Measurements from ENCODE around the gene MAGI3.
"Not testable (repeated sequence)": the region's sequence is repeated elsewhere in the genome, so short reads cannot be mapped to it uniquely, and the experiment has no call there.

The MAGI3 gene

DNA sequence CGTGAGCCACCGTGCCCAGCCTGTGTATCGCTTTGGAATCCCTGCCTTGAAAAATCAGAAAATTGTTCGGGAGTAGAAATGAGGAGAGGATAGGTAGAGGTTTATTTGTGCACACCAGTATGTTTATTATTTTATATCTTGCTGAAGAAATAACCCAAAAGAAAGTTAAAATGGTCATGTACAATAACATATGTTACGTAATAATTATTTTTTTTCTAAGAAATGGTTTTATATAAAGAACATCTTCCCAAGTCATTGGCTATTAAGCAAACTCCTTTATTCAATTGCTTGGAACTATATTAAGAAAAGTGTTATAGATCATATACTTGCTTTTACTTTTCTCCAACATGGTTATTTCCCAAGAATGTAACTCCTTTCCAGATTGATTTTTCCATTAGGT lies 197.2 kb downstream of the MAGI3 start:
- no peak for DNase-seq

- DNase-seq: no peak
Measured at GRCh38 chr1:113592230-113592629, 201.9 kb downstream of the MAGI3 start.

GRCh38 chr1:113593550-113594297 lies 203.4 kb downstream of the MAGI3 start:
- no peak for DNase-seq

- not testable (repeated sequence) for DNase-seq
Measured at GRCh38 chr1:113604466-113604865, 214.2 kb downstream of the MAGI3 start.

- no peak for DNase-seq
Measured at GRCh38 chr1:113605146-113605545, 214.8 kb downstream of the MAGI3 start.

- no peak for DNase-seq
Measured at GRCh38 chr1:113608399-113608798, 218.1 kb downstream of the MAGI3 start.

DNA sequence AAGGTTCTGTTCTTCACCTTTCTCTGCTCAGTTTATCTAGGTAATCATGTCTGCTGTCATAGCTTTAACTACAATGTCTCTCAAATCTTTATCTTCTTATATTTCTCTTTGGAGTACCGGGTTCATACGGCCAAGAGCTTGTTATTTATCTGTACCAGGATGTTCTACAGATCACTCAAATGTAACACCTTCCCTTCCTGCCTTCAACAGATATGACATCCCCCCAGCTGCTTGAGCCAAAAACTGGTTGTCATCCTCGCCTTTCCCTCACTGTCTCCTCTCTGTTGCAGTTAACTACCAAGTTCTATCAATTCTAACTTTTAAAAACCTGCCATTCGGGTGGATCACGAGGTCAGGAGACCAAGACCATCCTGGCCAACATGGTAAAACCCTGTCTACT lies 220.1 kb downstream of the MAGI3 start:
- DNase-seq: no peak

- no peak for DNase-seq
Measured at GRCh38 chr1:113615425-113615824, 225.1 kb downstream of the MAGI3 start.

DNA sequence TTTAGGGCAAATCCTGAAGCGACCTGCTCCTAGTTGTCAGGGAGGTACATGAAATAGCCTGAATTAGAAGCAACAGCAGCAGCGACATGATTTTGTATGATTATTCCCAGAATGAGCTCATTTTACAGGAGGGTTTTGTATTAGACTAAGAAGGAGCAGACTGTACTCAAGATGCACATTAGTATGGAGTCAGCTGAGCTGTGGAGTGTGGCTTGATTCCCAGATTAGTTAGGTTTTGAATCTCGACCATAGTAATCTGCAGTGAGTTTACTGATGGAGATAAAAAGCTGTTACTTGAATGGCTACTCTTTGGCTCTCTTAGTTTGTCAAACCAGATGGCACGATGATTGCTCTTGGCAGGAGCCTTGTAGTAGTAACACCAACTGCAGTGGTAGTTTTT lies 225.8 kb downstream of the MAGI3 start:
- no peak for DNase-seq

- DNase-seq: no peak
Measured at GRCh38 chr1:113617438-113618141, 227.3 kb downstream of the MAGI3 start.

GRCh38 chr1:113628997-113629396 lies 238.7 kb downstream of the MAGI3 start:
- DNase-seq: no peak

- DNase-seq: no peak
Measured at GRCh38 chr1:113630340-113631327, 240.3 kb downstream of the MAGI3 start.

- DNase-seq: no peak
Measured at GRCh38 chr1:113641396-113641795, 251.1 kb downstream of the MAGI3 start.

- DNase-seq: no peak
Measured at GRCh38 chr1:113647164-113647563, 256.8 kb downstream of the MAGI3 start.

GRCh38 chr1:113648478-113648877 lies 258.2 kb downstream of the MAGI3 start:
- no peak for DNase-seq

DNA sequence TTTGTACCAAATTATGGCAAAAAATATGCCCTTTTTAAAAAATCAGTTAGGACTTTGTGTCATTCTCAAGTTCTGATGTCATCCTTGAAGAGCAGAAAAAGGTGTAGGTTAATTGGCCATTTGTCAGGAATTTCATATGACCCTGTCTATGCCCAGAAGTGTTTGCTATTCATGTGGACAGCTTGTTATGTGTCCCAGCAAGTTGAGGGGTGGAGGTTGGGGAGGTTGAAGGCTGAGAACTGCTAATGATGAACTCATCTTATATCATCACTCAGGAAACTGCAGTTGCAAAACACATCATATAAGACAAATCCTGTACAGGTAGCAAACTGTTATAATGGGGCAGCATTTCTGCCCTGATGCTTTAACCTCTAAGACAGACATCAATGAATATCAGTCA lies 262.5 kb downstream of the MAGI3 start:
- no peak for DNase-seq

DNA sequence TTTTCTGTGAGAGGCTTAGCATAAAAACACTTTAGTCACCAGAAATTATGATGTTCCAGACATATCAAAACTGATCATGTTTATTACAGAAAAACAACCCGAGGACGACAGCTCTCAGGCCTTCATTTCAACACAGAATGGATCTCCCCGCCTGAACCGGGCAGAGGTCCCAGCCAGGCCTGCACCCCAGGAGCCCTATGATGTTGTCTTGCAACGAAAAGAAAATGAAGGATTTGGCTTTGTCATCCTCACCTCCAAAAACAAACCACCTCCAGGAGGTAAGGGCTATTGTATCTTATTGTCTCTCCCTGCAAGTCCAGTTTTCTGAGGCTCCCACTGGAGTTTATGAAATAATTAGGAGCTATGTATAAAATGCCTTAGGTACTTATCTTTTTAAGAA lies 263.4 kb downstream of the MAGI3 start:
- DNase-seq: no peak

- DNase-seq: no peak
Measured at GRCh38 chr1:113654883-113655282, 264.6 kb downstream of the MAGI3 start.

- no peak for DNase-seq
Measured at GRCh38 chr1:113657126-113657525, 266.8 kb downstream of the MAGI3 start.

GRCh38 chr1:113657556-113658063 lies 267.3 kb downstream of the MAGI3 start:
- DNase-seq: no peak

DNA sequence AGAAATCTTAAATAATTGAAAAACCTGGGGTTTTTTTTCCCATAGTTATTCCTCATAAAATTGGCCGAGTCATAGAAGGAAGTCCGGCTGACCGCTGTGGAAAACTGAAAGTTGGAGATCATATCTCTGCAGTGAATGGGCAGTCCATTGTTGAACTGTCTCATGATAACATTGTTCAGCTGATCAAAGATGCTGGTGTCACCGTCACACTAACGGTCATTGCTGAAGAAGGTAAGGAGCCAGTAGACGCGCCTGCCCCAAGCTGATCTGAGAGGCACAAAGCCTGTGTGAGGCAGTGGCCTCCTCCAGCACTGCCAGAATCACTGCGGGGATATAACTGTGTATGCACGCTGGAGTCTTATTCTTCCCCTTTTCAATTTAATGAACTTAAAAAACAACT lies 268.7 kb downstream of the MAGI3 start:
- no peak for DNase-seq

DNA sequence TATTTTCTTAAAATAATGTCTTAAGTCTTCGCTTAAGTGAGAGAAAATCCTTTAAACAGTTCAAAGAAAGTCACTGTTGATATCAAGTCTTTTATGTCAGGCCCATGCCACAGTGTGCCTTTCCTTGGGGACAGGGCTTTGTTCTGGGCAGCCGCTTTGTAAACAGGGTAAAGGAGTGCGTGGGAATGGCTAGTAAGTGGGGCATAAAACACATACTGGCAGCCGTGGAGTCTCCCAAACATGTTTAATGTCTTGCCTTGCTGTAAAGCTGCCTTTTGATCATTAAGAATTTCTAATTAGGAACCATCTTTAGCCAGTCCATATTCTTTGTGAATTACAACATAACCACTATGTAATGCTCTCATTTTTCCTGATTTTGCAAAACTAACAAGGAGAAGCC lies 269.2 kb downstream of the MAGI3 start:
- no peak for DNase-seq

- DNase-seq: no peak
Measured at GRCh38 chr1:113660088-113660487, 269.8 kb downstream of the MAGI3 start.

All from CD4-positive, alpha-beta T cell treated with Interferon alpha-2 for 1 hour (primary cell).